C4-2B (cell line): Measurements from ENCODE around the gene DGKI.

Experiments
- ZFX ChIP-seq: fragments of 450-650 bp; IDR thresholded peaks from 2 replicates; pipeline ENCODE4 v1.6.1; 2017
- TF ChIP-seq, protein P1 (sequence below): fragments of 450-650 bp; conservative IDR thresholded peaks from 2 replicates; pipeline ENCODE4 v1.5.1; 2017; ENCODE audit warnings: mild to moderate bottlenecking

DNA sequence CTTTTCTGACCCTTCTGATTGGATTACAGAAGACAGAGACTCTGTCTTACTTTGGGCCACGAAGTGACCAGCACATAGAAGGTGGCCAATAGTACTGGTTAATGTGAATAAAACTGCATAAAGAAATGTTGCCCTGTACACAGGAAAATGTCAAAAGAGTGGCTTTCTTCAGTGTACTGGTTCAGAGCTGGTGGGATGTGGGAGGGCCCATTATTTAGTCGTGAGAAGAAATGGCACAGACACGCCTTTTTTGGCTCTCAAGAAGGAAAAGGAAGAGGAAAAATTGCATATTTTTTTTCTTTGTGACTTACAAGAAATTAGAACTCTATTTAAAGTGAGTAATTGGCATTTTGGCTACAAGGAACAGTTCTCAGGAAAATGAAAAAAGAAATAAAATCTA, 129.7 kb downstream of the DGKI start:
- TF ChIP-seq, protein P1, sequence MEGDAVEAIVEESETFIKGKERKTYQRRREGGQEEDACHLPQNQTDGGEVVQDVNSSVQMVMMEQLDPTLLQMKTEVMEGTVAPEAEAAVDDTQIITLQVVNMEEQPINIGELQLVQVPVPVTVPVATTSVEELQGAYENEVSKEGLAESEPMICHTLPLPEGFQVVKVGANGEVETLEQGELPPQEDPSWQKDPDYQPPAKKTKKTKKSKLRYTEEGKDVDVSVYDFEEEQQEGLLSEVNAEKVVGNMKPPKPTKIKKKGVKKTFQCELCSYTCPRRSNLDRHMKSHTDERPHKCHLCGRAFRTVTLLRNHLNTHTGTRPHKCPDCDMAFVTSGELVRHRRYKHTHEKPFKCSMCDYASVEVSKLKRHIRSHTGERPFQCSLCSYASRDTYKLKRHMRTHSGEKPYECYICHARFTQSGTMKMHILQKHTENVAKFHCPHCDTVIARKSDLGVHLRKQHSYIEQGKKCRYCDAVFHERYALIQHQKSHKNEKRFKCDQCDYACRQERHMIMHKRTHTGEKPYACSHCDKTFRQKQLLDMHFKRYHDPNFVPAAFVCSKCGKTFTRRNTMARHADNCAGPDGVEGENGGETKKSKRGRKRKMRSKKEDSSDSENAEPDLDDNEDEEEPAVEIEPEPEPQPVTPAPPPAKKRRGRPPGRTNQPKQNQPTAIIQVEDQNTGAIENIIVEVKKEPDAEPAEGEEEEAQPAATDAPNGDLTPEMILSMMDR, result no peak
- TF ChIP-seq ZFX, result no peak
